ENCODE results near the gene NPTXR. TPM values are rescaled to one million over a fixed set of nuclear protein-coding genes. Genes with fewer than 3 reads are reported as not detected.

Gene NPTXR
- total and polyA plus RNA-seq, 2 donors from 2014 or later, result 1.1 to 12.5 TPM

DNA sequence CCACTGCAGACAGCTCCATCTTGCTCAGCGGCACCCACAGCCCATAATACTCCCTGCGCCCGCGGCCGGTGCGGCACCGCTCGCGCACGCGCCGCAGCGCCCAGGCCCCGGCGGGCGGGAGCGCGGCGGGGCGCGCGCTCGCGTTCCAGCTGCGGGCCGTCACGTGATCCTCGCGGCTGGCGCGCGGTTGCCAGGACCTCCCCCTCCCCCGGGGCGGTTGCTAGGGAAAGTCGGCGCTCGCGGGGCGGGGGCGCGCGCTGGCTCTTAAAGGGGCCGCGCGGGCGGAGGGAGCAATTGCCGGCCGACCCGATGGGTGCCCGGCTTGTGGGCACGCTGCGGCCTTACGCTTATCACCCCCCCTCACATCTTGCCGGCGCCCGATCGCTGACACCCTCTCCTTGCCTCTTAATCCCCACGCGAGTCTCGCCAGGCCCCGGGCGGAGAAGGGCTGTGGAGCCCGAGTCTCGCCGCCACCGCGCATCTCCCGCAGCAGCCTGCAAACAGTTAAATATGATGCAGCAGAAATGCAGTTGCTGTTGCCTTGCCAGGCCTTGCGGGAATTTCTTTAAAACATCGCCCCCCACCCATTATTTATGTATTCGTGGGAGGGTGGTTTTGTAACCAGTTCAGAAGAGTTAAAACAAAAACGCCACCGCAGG lies 28.5 kb upstream of the NPTXR start, which contains the start of gene CBX6:
Gene CBX6 (minus strand): TSS at position 45 of the 659 bp plus-strand sequence. CDS start 26 bp downstream, at position 19.
- DNase-seq, result peak; percentile 96 to 98 (median 97)
- Histone ChIP-seq H3K27me3 (ENCODE audit: control insufficient read depth, insufficient read depth, low read length) (no peaks in the 10 kb centered on the region), H3K9ac (ENCODE audit: low read length in 3 of 3) (peak within 1 kb of the TSS; percentile 11 to 77 (median 53)), H3K9me3 (ENCODE audit: control insufficient read depth in 2 of 3, insufficient read depth in 1 of 3, low read length in 3 of 3) (no peaks in the 10 kb centered on the region), H3K36me3 (ENCODE audit: control insufficient read depth in 2 of 3, insufficient read depth in 3 of 3, low read length in 3 of 3) (peaks cover 0 to 3% (median 3%) of the 10 kb centered on the region in 3 donors), H3K27ac (ENCODE audit: low read depth in 2 of 2, low read length in 2 of 2) (peak within 1 kb of the TSS; percentile 83 to 93), H3K4me3 (ENCODE audit: low read length in 3 of 3) (peak within 1 kb of the TSS; percentile 65 to 95 (median 69)), H3K4me1 (ENCODE audit: control insufficient read depth in 2 of 3, insufficient read depth in 2 of 3, low read depth in 1 of 3, low read length in 3 of 3) (peaks cover 0 to 16% (median 9%) of the 10 kb centered on the region in 3 donors)
- FAIRE-seq, result no peak
- TF ChIP-seq, protein P1, sequence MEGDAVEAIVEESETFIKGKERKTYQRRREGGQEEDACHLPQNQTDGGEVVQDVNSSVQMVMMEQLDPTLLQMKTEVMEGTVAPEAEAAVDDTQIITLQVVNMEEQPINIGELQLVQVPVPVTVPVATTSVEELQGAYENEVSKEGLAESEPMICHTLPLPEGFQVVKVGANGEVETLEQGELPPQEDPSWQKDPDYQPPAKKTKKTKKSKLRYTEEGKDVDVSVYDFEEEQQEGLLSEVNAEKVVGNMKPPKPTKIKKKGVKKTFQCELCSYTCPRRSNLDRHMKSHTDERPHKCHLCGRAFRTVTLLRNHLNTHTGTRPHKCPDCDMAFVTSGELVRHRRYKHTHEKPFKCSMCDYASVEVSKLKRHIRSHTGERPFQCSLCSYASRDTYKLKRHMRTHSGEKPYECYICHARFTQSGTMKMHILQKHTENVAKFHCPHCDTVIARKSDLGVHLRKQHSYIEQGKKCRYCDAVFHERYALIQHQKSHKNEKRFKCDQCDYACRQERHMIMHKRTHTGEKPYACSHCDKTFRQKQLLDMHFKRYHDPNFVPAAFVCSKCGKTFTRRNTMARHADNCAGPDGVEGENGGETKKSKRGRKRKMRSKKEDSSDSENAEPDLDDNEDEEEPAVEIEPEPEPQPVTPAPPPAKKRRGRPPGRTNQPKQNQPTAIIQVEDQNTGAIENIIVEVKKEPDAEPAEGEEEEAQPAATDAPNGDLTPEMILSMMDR (IDR thresholded peaks at IDR 0.05; ENCODE audit: borderline replicate concordance, extremely low read depth, insufficient read depth), result no peak
- intact Hi-C loops (cut with DNase I), result no loop called here

DNA sequence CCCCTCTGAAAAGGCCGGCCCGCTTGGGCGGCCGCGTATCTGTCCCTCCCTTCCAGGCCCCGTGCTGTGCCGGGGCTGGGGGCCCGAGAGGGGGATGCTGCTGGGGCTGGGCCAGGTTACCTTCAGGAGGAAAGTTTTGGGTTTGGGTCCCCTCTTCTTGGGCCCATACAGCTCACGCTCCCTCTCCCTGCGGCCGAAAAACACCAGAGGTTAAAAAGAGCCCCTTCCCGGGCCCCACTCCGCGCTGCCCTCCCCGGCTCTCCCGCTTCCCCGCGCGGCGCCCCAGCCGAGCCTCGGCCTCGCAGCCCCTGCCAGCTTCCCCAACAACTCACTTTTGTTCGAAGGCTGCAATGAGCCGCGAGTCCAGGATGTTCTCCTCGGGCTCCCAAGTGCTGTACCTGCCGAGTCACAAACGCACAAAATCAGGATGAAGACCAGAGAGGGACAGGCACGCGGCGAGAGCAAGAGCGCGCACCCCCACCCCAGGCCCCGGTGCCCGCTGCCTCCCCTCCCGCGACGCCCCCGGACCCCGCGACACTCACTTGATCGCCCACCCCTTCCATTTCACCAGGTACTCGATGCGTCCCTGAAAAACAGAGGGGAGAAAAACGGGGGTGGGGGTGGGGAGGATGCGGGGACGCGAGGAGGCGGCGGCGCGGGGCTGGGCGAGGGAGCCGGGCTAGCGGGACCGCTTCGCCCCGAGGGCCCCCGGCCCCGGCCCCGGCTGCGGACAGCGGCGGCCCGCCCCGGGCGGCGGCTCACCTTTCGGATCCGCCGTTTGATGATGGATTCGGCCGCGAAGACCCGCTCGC lies 27.7 kb upstream of the NPTXR start:
- Histone ChIP-seq H3K27me3 (ENCODE audit: control insufficient read depth, insufficient read depth, low read length) (no peaks in the 10 kb centered on the region), H3K9ac (ENCODE audit: low read length in 3 of 3) (peak overlapping the region in 2 of 3 donors; percentile 42 to 69), H3K4me3 (ENCODE audit: low read length in 3 of 3) (peak overlapping the region; percentile 57 to 68 (median 65)), H3K36me3 (ENCODE audit: control insufficient read depth in 2 of 3, insufficient read depth in 3 of 3, low read length in 3 of 3) (peaks cover 0 to 3% (median 3%) of the 10 kb centered on the region in 3 donors), H3K4me1 (ENCODE audit: control insufficient read depth in 2 of 3, insufficient read depth in 2 of 3, low read depth in 1 of 3, low read length in 3 of 3) (peaks cover 0 to 16% (median 9%) of the 10 kb centered on the region in 3 donors), H3K27ac (ENCODE audit: low read depth in 2 of 2, low read length in 2 of 2) (peak overlapping the region; percentile 71 to 74), H3K9me3 (ENCODE audit: control insufficient read depth in 2 of 3, insufficient read depth in 1 of 3, low read length in 3 of 3) (no peaks in the 10 kb centered on the region)
- peak in 4 of 5 donors; percentile 37 to 83 (median 64) for DNase-seq
- no peak for FAIRE-seq
- TF ChIP-seq, protein P1 (IDR thresholded peaks at IDR 0.05; ENCODE audit: borderline replicate concordance, extremely low read depth, insufficient read depth), result no peak
- intact Hi-C loops (cut with DNase I), result no loop called here

DNA sequence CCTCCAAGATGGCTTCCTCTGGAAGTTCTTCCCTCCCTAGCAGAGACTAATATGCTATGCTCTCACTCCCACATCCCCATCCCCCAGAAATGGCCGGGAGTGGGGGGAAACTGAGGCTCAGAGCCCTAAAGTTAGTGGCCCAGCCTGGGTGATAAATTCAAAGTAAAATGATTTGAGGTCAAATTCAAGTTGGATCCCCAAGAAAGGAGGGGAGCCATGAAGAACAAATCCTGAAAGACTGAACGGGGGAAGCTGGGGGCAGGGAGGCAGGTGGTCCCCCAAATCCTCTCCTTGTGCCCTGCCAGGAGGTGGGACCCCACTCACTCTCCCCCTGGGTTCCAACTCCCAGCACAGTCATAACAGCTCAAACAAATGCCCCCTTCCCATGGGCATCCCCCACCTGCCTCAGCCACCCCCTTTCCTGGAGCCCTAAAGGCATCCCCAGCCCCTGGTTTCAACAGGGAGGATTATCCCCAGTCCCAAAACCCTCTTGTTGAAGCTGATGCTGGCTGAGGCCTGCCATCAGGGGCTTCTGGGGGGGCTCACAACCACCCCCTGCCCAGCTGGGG lies 27.0 kb upstream of the NPTXR start:
- intact Hi-C loops (cut with DNase I), result no loop called here
- DNase-seq (peak in 2 of 5 donors; percentile 13 to 67), FAIRE-seq (no peak)
- peaks cover 0 to 3% (median 3%) of the 10 kb centered on the region in 3 donors for H3K36me3 ChIP-seq (ENCODE audit: control insufficient read depth in 2 of 3, insufficient read depth in 3 of 3, low read length in 3 of 3)
- no peaks in the 10 kb centered on the region for H3K27me3 ChIP-seq (ENCODE audit: control insufficient read depth, insufficient read depth, low read length)
- H3K9ac ChIP-seq (ENCODE audit: low read length in 3 of 3), result peak overlapping the region in 2 of 3 donors; percentile 11 to 69
- peak overlapping the region; percentile 51 to 74 for H3K27ac ChIP-seq (ENCODE audit: low read depth in 2 of 2, low read length in 2 of 2)
- H3K4me3 ChIP-seq (ENCODE audit: low read length in 3 of 3), result peak overlapping the region in 2 of 3 donors; percentile 26 to 68
- TF ChIP-seq, protein P1 (IDR thresholded peaks at IDR 0.05; ENCODE audit: borderline replicate concordance, extremely low read depth, insufficient read depth), result no peak
- H3K9me3 ChIP-seq (ENCODE audit: control insufficient read depth in 2 of 3, insufficient read depth in 1 of 3, low read length in 3 of 3), result no peaks in the 10 kb centered on the region
- peaks cover 0 to 16% (median 9%) of the 10 kb centered on the region in 3 donors for H3K4me1 ChIP-seq (ENCODE audit: control insufficient read depth in 2 of 3, insufficient read depth in 2 of 3, low read depth in 1 of 3, low read length in 3 of 3)

Measured in kidney (tissue), 14 donors.